SH-SY5Y (cell line): ENCODE results near the gene NEK1.

Experiments
- GATA2 ChIP-seq: IDR thresholded peaks from 2 replicates; pipeline ENCODE4 v1.6.1; 2011; ENCODE audit warnings: mild to moderate bottlenecking, low read depth, low read length
- GATA3 ChIP-seq: IDR thresholded peaks from 2 replicates; pipeline ENCODE4 v1.6.1; 2011; ENCODE audit warnings: low read depth, mild to moderate bottlenecking, low read length, moderate library complexity

DNA sequence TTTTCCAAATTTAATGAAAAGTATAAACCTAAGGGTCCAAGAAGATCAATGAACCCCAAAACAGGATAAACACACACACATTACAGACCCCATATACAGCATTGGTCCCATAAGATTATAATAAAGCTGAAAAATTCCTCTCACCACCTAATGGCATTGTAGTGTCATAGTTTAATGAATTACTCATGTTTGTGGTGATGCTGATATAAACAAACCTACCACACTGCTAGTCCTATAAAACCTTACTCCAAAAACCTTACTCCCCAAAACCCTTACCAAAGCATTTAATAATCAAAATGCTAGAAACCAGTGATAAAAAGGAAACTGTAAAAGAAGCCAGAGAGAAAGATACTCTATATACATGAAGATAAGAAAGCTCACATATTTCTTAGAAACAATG lies 193.5 kb downstream of the NEK1 start:
- TF ChIP-seq GATA3 (no peak), GATA2 (no peak)
